H9 (cell line): Measurements from ENCODE around the gene PAMR1. TPM values are rescaled to one million over a fixed set of nuclear protein-coding genes. Genes with fewer than 3 reads are reported as not detected.

Source experiments
- DNase-seq: peaks from one replicate; pipeline ENCODE4 v3.0.0-alpha.2; 2017
- H2AFZ ChIP-seq: one replicate; pipeline ENCODE4 v1.6.1; 2013; ENCODE audit warnings: mild to moderate bottlenecking, low read length, control low read depth, moderate library complexity
- H2AK5ac ChIP-seq: 2 replicates; pipeline ENCODE4 v1.6.1; 2013; ENCODE audit warnings: low read length, control low read depth, mixed read lengths; ENCODE audit not compliant: insufficient read length
- H2BK120ac ChIP-seq: one replicate; pipeline ENCODE4 v1.6.1; 2013; ENCODE audit warnings: low read depth, mild to moderate bottlenecking, low read length, control low read depth, inconsistent platforms; ENCODE audit not compliant: poor library complexity, severe bottlenecking
- H2BK12ac ChIP-seq: 2 replicates; pipeline ENCODE4 v1.6.1; 2013; ENCODE audit warnings: low read length, control low read depth, mixed read lengths, low read depth; ENCODE audit not compliant: insufficient read length
- H2BK15ac ChIP-seq: 2 replicates; pipeline ENCODE4 v1.6.1; 2013; ENCODE audit warnings: low read depth, low read length, control low read depth
- H2BK20ac ChIP-seq: one replicate; pipeline ENCODE4 v1.6.1; 2013; ENCODE audit warnings: low read depth, mild to moderate bottlenecking, low read length, control low read depth, inconsistent platforms; ENCODE audit not compliant: poor library complexity, severe bottlenecking
- H2BK5ac ChIP-seq: 2 replicates; pipeline ENCODE4 v1.6.1; 2013; ENCODE audit warnings: low read length, control low read depth, mixed read lengths; ENCODE audit not compliant: insufficient read length
- H3K14ac ChIP-seq: 2 replicates; pipeline ENCODE4 v1.6.1; 2013; ENCODE audit warnings: low read length, control low read depth; ENCODE audit not compliant: insufficient read depth
- H3K18ac ChIP-seq: 2 replicates; pipeline ENCODE4 v1.6.1; 2013; ENCODE audit warnings: low read depth, mild to moderate bottlenecking, mixed read lengths, low read length, control low read depth; ENCODE audit not compliant: insufficient read length
- H3K23ac ChIP-seq: 2 replicates; pipeline ENCODE4 v1.6.1; 2013; ENCODE audit warnings: low read length, control low read depth, mixed read lengths, low read depth; ENCODE audit not compliant: insufficient read length
- H3K23me2 ChIP-seq: 2 replicates; pipeline ENCODE4 v1.6.1; 2013; ENCODE audit warnings: low read depth, mild to moderate bottlenecking, mixed read lengths, low read length, control low read depth; ENCODE audit not compliant: insufficient read length, poor library complexity, severe bottlenecking
- H3K27ac ChIP-seq: 2 replicates; pipeline ENCODE4 v1.5.1; 2013; ENCODE audit warnings: low read length, control low read depth, mixed read lengths, low read depth; ENCODE audit not compliant: insufficient read length
- H3K27me3 ChIP-seq: 2 replicates; pipeline ENCODE4 v1.6.1; 2013; ENCODE audit warnings: low read length, control low read depth, inconsistent platforms; ENCODE audit not compliant: insufficient read depth
- H3K4ac ChIP-seq: 2 replicates; pipeline ENCODE4 v1.6.1; 2013; ENCODE audit warnings: low read depth, mild to moderate bottlenecking, control low read depth, inconsistent platforms, low read length, moderate library complexity
- H3K4me1 ChIP-seq: 2 replicates; pipeline ENCODE4 v1.6.1; 2013; ENCODE audit warnings: low read length, control low read depth, inconsistent platforms; ENCODE audit not compliant: insufficient read depth
- H3K4me2 ChIP-seq: 2 replicates; pipeline ENCODE4 v1.6.1; 2013; ENCODE audit warnings: low read length, control low read depth, mixed read lengths; ENCODE audit not compliant: insufficient read length, insufficient read depth
- H3K56ac ChIP-seq: 2 replicates; pipeline ENCODE4 v1.6.1; 2013; ENCODE audit warnings: low read depth, mild to moderate bottlenecking, mixed read lengths, low read length, control low read depth; ENCODE audit not compliant: insufficient read length
- H3K79me1 ChIP-seq: 2 replicates; pipeline ENCODE4 v1.6.1; 2013; ENCODE audit warnings: low read depth, mild to moderate bottlenecking, moderate library complexity, low read length, control low read depth, inconsistent platforms; ENCODE audit not compliant: insufficient read depth, poor library complexity, severe bottlenecking
- H3K79me2 ChIP-seq: 2 replicates; pipeline ENCODE4 v1.6.1; 2013; ENCODE audit warnings: low read length, control low read depth, inconsistent platforms; ENCODE audit not compliant: insufficient read depth
- H3K9ac ChIP-seq: 2 replicates; pipeline ENCODE4 v1.6.1; 2013; ENCODE audit warnings: low read length, control low read depth, mixed read lengths; ENCODE audit not compliant: insufficient read length; ENCODE audit errors: extremely low read depth
- H3K9me3 ChIP-seq: one replicate; pipeline ENCODE4 v1.6.1; 2013; ENCODE audit warnings: low read depth, low read length, inconsistent platforms; ENCODE audit not compliant: control insufficient read depth
- H3T11ph ChIP-seq: one replicate; pipeline ENCODE4 v1.6.1; 2013; ENCODE audit warnings: mild to moderate bottlenecking, low read length, control low read depth, inconsistent platforms
- H4K20me1 ChIP-seq: one replicate; pipeline ENCODE4 v1.6.1; 2013; ENCODE audit not compliant: control insufficient read depth, insufficient read length, insufficient read depth
- H4K5ac ChIP-seq: 2 replicates; pipeline ENCODE4 v1.6.1; 2013; ENCODE audit warnings: low read depth, mild to moderate bottlenecking, mixed read lengths, low read length, control low read depth; ENCODE audit not compliant: insufficient read length
- H4K8ac ChIP-seq: replicated peaks from 2 replicates; pipeline ENCODE4 v1.6.1; 2013; ENCODE audit warnings: low read length, control low read depth, mixed read lengths, low read depth; ENCODE audit not compliant: insufficient read length
- H4K91ac ChIP-seq: 2 replicates; pipeline ENCODE4 v1.6.1; 2013; ENCODE audit warnings: low read depth, mild to moderate bottlenecking, moderate library complexity, mixed read lengths, low read length, control low read depth; ENCODE audit not compliant: insufficient read length
- H3K27ac Mint-ChIP-seq, 3 experiments: 2 replicates in 2 of 3; 3 replicates in 1 of 3; pipeline ENCODE4 v1.8.0; 2020 to 2021; ENCODE audit warnings: mixed read lengths in 3 of 3, mild to moderate bottlenecking in 1 of 3, moderate library complexity in 1 of 3
- H3K27me3 Mint-ChIP-seq: 2 replicates; pipeline ENCODE4 v1.8.0; 2021; ENCODE audit warnings: low read depth, mild to moderate bottlenecking, moderate library complexity, mixed read lengths
- H3K36me3 Mint-ChIP-seq, 3 experiments: 2 replicates in 2 of 3; 3 replicates in 1 of 3; pipeline ENCODE4 v1.8.0; 2020 to 2021; ENCODE audit warnings: low read depth in 3 of 3, mixed read lengths in 3 of 3; ENCODE audit not compliant: insufficient read depth in 1 of 3
- H3K4me1 Mint-ChIP-seq, 2 experiments: 2 replicates each; pipeline ENCODE4 v1.8.0; 2020; ENCODE audit warnings: mixed read lengths in 2 of 2
- H3K4me3 Mint-ChIP-seq, 2 experiments: 2 replicates in 1 of 2; 3 replicates in 1 of 2; pipeline ENCODE4 v1.8.0; 2020 to 2021; ENCODE audit warnings: mild to moderate bottlenecking in 2 of 2, mixed read lengths in 2 of 2, moderate library complexity in 1 of 2
- H3K9me3 Mint-ChIP-seq, 2 experiments: 2 replicates in 1 of 2; 3 replicates in 1 of 2; pipeline ENCODE4 v1.8.0; 2020; ENCODE audit warnings: mild to moderate bottlenecking in 2 of 2, mixed read lengths in 2 of 2, moderate library complexity in 1 of 2
- CTCF ChIP-seq: fragments of 200-600 bp; sonication (generic); conservative IDR thresholded peaks from 3 replicates; pipeline ENCODE4 v1.8.0; 2021; ENCODE audit warnings: antibody characterized with exemption, mild to moderate bottlenecking
- WGBS: extraction: QIAGEN DNeasy Blood & Tissue Kit; methylation state at CpG from one replicate; pipeline ENCODE4 v1.1.7; 2013; ENCODE audit warnings: missing lambda C conversion rate, low lambda C conversion rate, mixed read lengths; ENCODE audit not compliant: insufficient read length; ENCODE audit errors: extremely low coverage; 5-methylcytosine and 5-hydroxymethylcytosine counted together
- total RNA-seq: library from RNA; stranded (reverse); gene quantifications from 2 replicates; pipeline ENCODE4 v1.2.1, GENCODE V29; 2021

PAMR1 gene
- total RNA-seq, 1 experiment from 2014 or later: 2.4 TPM

- H3K9ac ChIP-seq: no peak overlapping the region
- no peak overlapping the region for H3K18ac ChIP-seq
- H2BK5ac ChIP-seq: no peak overlapping the region
- H3K27me3 ChIP-seq: no peaks in the 10 kb centered on the region
- Mint-ChIP-seq H3K4me1 (peaks cover 19 to 24% of the 10 kb centered on the region in 2 experiments), H3K4me3 (no peak overlapping the region), H3K27me3 (peaks cover 4% of the 10 kb centered on the region), H3K36me3 (no peaks in the 10 kb centered on the region), H3K9me3 (no peaks in the 10 kb centered on the region), H3K27ac (no peak overlapping the region; a peak in 1 of 7 replicates)
- DNase-seq: no peak
- no peak overlapping the region for H3K4me2 ChIP-seq
- no peak overlapping the region for H3K14ac ChIP-seq
- no peak overlapping the region for H3K23ac ChIP-seq
- no peak overlapping the region for H2BK12ac ChIP-seq
- H3K4ac ChIP-seq: no peak overlapping the region
- H3K79me2 ChIP-seq: no peaks in the 10 kb centered on the region
- no peak overlapping the region for H4K5ac ChIP-seq
- no peaks in the 10 kb centered on the region for H3K9me3 ChIP-seq
- no peak overlapping the region for H2BK15ac ChIP-seq
- H4K91ac ChIP-seq: no peak overlapping the region
- H2BK20ac ChIP-seq: no peak overlapping the region
- H4K20me1 ChIP-seq: no peaks in the 10 kb centered on the region
- H2AK5ac ChIP-seq: no peak overlapping the region
- no peak overlapping the region for H2AFZ ChIP-seq
- no CpG with 5 or more reads among the region's 5 CpGs for WGBS
- no peak overlapping the region for H3K56ac ChIP-seq
- no peak overlapping the region for H3T11ph ChIP-seq
- H3K79me1 ChIP-seq: no peaks in the 10 kb centered on the region
- H2BK120ac ChIP-seq: no peak overlapping the region
- TF ChIP-seq CTCF: peak; percentile 63
- H3K27ac ChIP-seq: no peak overlapping the region
- peaks cover 3% of the 10 kb centered on the region; the same call in 1 of the 2 replicates for H3K4me1 ChIP-seq
- H3K23me2 ChIP-seq: no peaks in the 10 kb centered on the region
- no peak overlapping the region for H4K8ac ChIP-seq
These were observed 29.3 kb upstream of the PAMR1 start for GRCh38 chr11:35554491-35555437.
